HepG2 (cell line): ENCODE results near the gene DNAL4. TPM values are rescaled to one million over a fixed set of nuclear protein-coding genes. Genes with fewer than 3 reads are reported as not detected.

Source experiments
- AGO2 ChIP-seq: fragments of 200-400 bp; formaldehyde crosslinking; optimal IDR thresholded peaks from 2 replicates; pipeline ENCODE3; 2017; ENCODE audit warnings: mild to moderate bottlenecking, low read depth, low read length, moderate library complexity
- BRD4 ChIP-seq: sonication (generic); formaldehyde crosslinking; IDR thresholded peaks from 2 replicates; pipeline ENCODE4 v1.4.0; 2020; ENCODE audit warnings: missing genetic modification reagents
- CAMTA2 ChIP-seq: sonication (generic); formaldehyde crosslinking; IDR thresholded peaks from 2 replicates; pipeline ENCODE4 v1.4.0; 2020; ENCODE audit warnings: mild to moderate bottlenecking, missing genetic modification reagents, borderline replicate concordance
- CHD2 ChIP-seq: IDR thresholded peaks from 2 replicates; pipeline ENCODE4 v1.6.1; 2011; ENCODE audit warnings: low read depth, low read length, improper control_type of control experiment
- HMG20B ChIP-seq: conservative IDR thresholded peaks from 2 replicates; pipeline ENCODE4 v1.6.1; 2016; ENCODE audit warnings: missing genetic modification reagents, missing compliant biosample characterization
- HNRNPH1 ChIP-seq: fragments of 200-400 bp; formaldehyde crosslinking; optimal IDR thresholded peaks from 2 replicates; pipeline ENCODE3; 2017; ENCODE audit warnings: mild to moderate bottlenecking, low read depth, low read length
- KDM1A ChIP-seq: IDR thresholded peaks from 2 replicates; pipeline ENCODE4 v1.6.1; 2016; ENCODE audit warnings: missing compliant biosample characterization
- MNT ChIP-seq: fragments of 450-650 bp; IDR thresholded peaks from 2 replicates; pipeline ENCODE4 v1.6.1; 2016
- POLR2AphosphoS5 ChIP-seq: IDR thresholded peaks from 2 replicates; pipeline ENCODE4 v1.6.1; 2012; ENCODE audit warnings: low read depth, low read length
- RBM39 ChIP-seq: fragments of 200-400 bp; formaldehyde crosslinking; IDR thresholded peaks from one replicate; pipeline ENCODE4 v1.6.1; 2018; ENCODE audit warnings: antibody characterized with exemption, mild to moderate bottlenecking, low read depth, low read length; ENCODE audit not compliant: poor library complexity, severe bottlenecking
- SAP130 ChIP-seq: IDR thresholded peaks from 2 replicates; pipeline ENCODE4 v1.6.1; 2016; ENCODE audit warnings: low read depth
- SP4 ChIP-seq: sonication (generic); formaldehyde crosslinking; IDR thresholded peaks from 2 replicates; pipeline ENCODE4 v1.8.1; 2023; ENCODE audit warnings: mild to moderate bottlenecking, missing genetic modification reagents
- TFAP4 ChIP-seq: sonication (generic); IDR thresholded peaks from 2 replicates; pipeline ENCODE4 v1.6.1; 2016; ENCODE audit warnings: low read depth, borderline replicate concordance
- ZFP62 ChIP-seq: sonication (generic); formaldehyde crosslinking; IDR thresholded peaks from 2 replicates; pipeline ENCODE4 v1.4.0; 2020; ENCODE audit warnings: missing genetic modification reagents
- ZNF101 ChIP-seq: sonication (generic); formaldehyde crosslinking; IDR thresholded peaks from 2 replicates; pipeline ENCODE4 v1.4.0; 2020; ENCODE audit warnings: mild to moderate bottlenecking, low read depth, missing genetic modification reagents, borderline replicate concordance
- ZNF180 ChIP-seq: sonication (generic); formaldehyde crosslinking; IDR thresholded peaks from 2 replicates; pipeline ENCODE4 v1.4.0; 2020; ENCODE audit warnings: low read depth, missing genetic modification reagents, borderline replicate concordance
- ZNF251 ChIP-seq: sonication (generic); formaldehyde crosslinking; IDR thresholded peaks from 2 replicates; pipeline ENCODE4 v1.9.0; 2021; ENCODE audit warnings: mild to moderate bottlenecking, missing genetic modification reagents
- ZNF276 ChIP-seq: sonication (generic); formaldehyde crosslinking; IDR thresholded peaks from 2 replicates; pipeline ENCODE4 v1.4.0; 2020; ENCODE audit warnings: mild to moderate bottlenecking, low read depth, missing genetic modification reagents
- ZNF572 ChIP-seq: sonication (generic); formaldehyde crosslinking; IDR thresholded peaks from 2 replicates; pipeline ENCODE4 v1.5.1; 2020; ENCODE audit warnings: mild to moderate bottlenecking, missing genetic modification reagents
- ZNF619 ChIP-seq: sonication (generic); formaldehyde crosslinking; IDR thresholded peaks from 2 replicates; pipeline ENCODE4 v1.4.0; 2020; ENCODE audit warnings: mild to moderate bottlenecking, missing genetic modification reagents
- ZNF687 ChIP-seq: sonication (generic); formaldehyde crosslinking; IDR thresholded peaks from 2 replicates; pipeline ENCODE4 v1.5.1; 2020; ENCODE audit warnings: mild to moderate bottlenecking, missing genetic modification reagents, moderate library complexity
- polyA plus RNA-seq, 8 experiments: library from polyadenylated mRNA; depleted of rRNA in 3 of 8; stranded (reverse) in 7 of 8; unstranded in 1 of 8; fragments of >200 nt; fragmentation: Illumina TruSeq in 4 of 8; extraction: Trizol in 4 of 8; gene quantifications; 2 replicates each; pipeline versions ENCODE4 v1.2.1 to v1.2.3, GENCODE V29; 2011 to 2016; ENCODE audit warnings: low read depth in 4 of 8, missing spikeins in 1 of 8, mixed read lengths in 1 of 8; ENCODE audit not compliant: insufficient read depth in 1 of 8
- total RNA-seq, 5 experiments: library from RNA; depleted of rRNA; stranded (reverse); fragments of >200 nt; fragmentation: Illumina TruSeq; extraction: Trizol; gene quantifications; 2 replicates each; pipeline ENCODE4 v1.2.3, GENCODE V29; 2016; ENCODE audit warnings: low read depth in 1 of 5

Gene DNAL4
- total and polyA plus RNA-seq, 2 of the 13 experiments (the other 11 are each of a cell fraction or from before 2014, with no cell fraction given): 8.0 to 10.7 TPM

GRCh38 chr22:38760477-38761201 is 33.3 kb downstream of the DNAL4 start (continued):
- TF ChIP-seq ZNF276 (no peak), ZNF251 (no peak), ZNF619 (CRISPR knock-in tag) (no peak), MNT (no peak), HNRNPH1 (no peak), RBM39 (no peak), ZNF180 (CRISPR knock-in tag) (no peak), HMG20B (CRISPR knock-in tag) (no peak), CHD2 (no peak), ZNF572 (CRISPR knock-in tag) (no peak), KDM1A (CRISPR knock-in tag) (no peak), AGO2 (peak; percentile 54), POLR2AphosphoS5 (no peak), ZNF101 (CRISPR knock-in tag) (no peak), BRD4 (CRISPR knock-in tag) (no peak), CAMTA2 (CRISPR knock-in tag) (no peak), ZNF687 (CRISPR knock-in tag) (peak; percentile 34; the same call in 1 of the 2 replicates), ZFP62 (CRISPR knock-in tag) (no peak), SAP130 (CRISPR knock-in tag) (peak; percentile 14; the same call in 1 of the 2 replicates), SP4 (CRISPR knock-in tag) (no peak), TFAP4 (peak; percentile 39; the same call in 1 of the 2 replicates)
